H9 (cell line): ENCODE measurements around the gene ILF3. TPM values are rescaled to one million over a fixed set of nuclear protein-coding genes. Genes with fewer than 3 reads are reported as not detected.

Experiments
- DNase-seq: peaks from one replicate; pipeline ENCODE4 v3.0.0-alpha.2; 2017
- H2AFZ ChIP-seq: one replicate; pipeline ENCODE4 v1.6.1; 2013; ENCODE audit warnings: mild to moderate bottlenecking, low read length, control low read depth, moderate library complexity
- H2AK5ac ChIP-seq: 2 replicates; pipeline ENCODE4 v1.6.1; 2013; ENCODE audit warnings: low read length, control low read depth, mixed read lengths; ENCODE audit not compliant: insufficient read length
- H2BK120ac ChIP-seq: one replicate; pipeline ENCODE4 v1.6.1; 2013; ENCODE audit warnings: low read depth, mild to moderate bottlenecking, low read length, control low read depth, inconsistent platforms; ENCODE audit not compliant: poor library complexity, severe bottlenecking
- H2BK12ac ChIP-seq: 2 replicates; pipeline ENCODE4 v1.6.1; 2013; ENCODE audit warnings: low read length, control low read depth, mixed read lengths, low read depth; ENCODE audit not compliant: insufficient read length
- H2BK15ac ChIP-seq: 2 replicates; pipeline ENCODE4 v1.6.1; 2013; ENCODE audit warnings: low read depth, low read length, control low read depth
- H2BK20ac ChIP-seq: one replicate; pipeline ENCODE4 v1.6.1; 2013; ENCODE audit warnings: low read depth, mild to moderate bottlenecking, low read length, control low read depth, inconsistent platforms; ENCODE audit not compliant: poor library complexity, severe bottlenecking
- H2BK5ac ChIP-seq: 2 replicates; pipeline ENCODE4 v1.6.1; 2013; ENCODE audit warnings: low read length, control low read depth, mixed read lengths; ENCODE audit not compliant: insufficient read length
- H3K14ac ChIP-seq: 2 replicates; pipeline ENCODE4 v1.6.1; 2013; ENCODE audit warnings: low read length, control low read depth; ENCODE audit not compliant: insufficient read depth
- H3K18ac ChIP-seq: 2 replicates; pipeline ENCODE4 v1.6.1; 2013; ENCODE audit warnings: low read depth, mild to moderate bottlenecking, mixed read lengths, low read length, control low read depth; ENCODE audit not compliant: insufficient read length
- H3K23ac ChIP-seq: 2 replicates; pipeline ENCODE4 v1.6.1; 2013; ENCODE audit warnings: low read length, control low read depth, mixed read lengths, low read depth; ENCODE audit not compliant: insufficient read length
- H3K23me2 ChIP-seq: 2 replicates; pipeline ENCODE4 v1.6.1; 2013; ENCODE audit warnings: low read depth, mild to moderate bottlenecking, mixed read lengths, low read length, control low read depth; ENCODE audit not compliant: insufficient read length, poor library complexity, severe bottlenecking
- H3K27ac ChIP-seq: 2 replicates; pipeline ENCODE4 v1.5.1; 2013; ENCODE audit warnings: low read length, control low read depth, mixed read lengths, low read depth; ENCODE audit not compliant: insufficient read length
- H3K27me3 ChIP-seq: 2 replicates; pipeline ENCODE4 v1.6.1; 2013; ENCODE audit warnings: low read length, control low read depth, inconsistent platforms; ENCODE audit not compliant: insufficient read depth
- H3K4ac ChIP-seq: 2 replicates; pipeline ENCODE4 v1.6.1; 2013; ENCODE audit warnings: low read depth, mild to moderate bottlenecking, control low read depth, inconsistent platforms, low read length, moderate library complexity
- H3K4me1 ChIP-seq: 2 replicates; pipeline ENCODE4 v1.6.1; 2013; ENCODE audit warnings: low read length, control low read depth, inconsistent platforms; ENCODE audit not compliant: insufficient read depth
- H3K4me2 ChIP-seq: 2 replicates; pipeline ENCODE4 v1.6.1; 2013; ENCODE audit warnings: low read length, control low read depth, mixed read lengths; ENCODE audit not compliant: insufficient read length, insufficient read depth
- H3K56ac ChIP-seq: 2 replicates; pipeline ENCODE4 v1.6.1; 2013; ENCODE audit warnings: low read depth, mild to moderate bottlenecking, mixed read lengths, low read length, control low read depth; ENCODE audit not compliant: insufficient read length
- H3K79me1 ChIP-seq: 2 replicates; pipeline ENCODE4 v1.6.1; 2013; ENCODE audit warnings: low read depth, mild to moderate bottlenecking, moderate library complexity, low read length, control low read depth, inconsistent platforms; ENCODE audit not compliant: insufficient read depth, poor library complexity, severe bottlenecking
- H3K79me2 ChIP-seq: 2 replicates; pipeline ENCODE4 v1.6.1; 2013; ENCODE audit warnings: low read length, control low read depth, inconsistent platforms; ENCODE audit not compliant: insufficient read depth
- H3K9ac ChIP-seq: 2 replicates; pipeline ENCODE4 v1.6.1; 2013; ENCODE audit warnings: low read length, control low read depth, mixed read lengths; ENCODE audit not compliant: insufficient read length; ENCODE audit errors: extremely low read depth
- H3K9me3 ChIP-seq: one replicate; pipeline ENCODE4 v1.6.1; 2013; ENCODE audit warnings: low read depth, low read length, inconsistent platforms; ENCODE audit not compliant: control insufficient read depth
- H3T11ph ChIP-seq: one replicate; pipeline ENCODE4 v1.6.1; 2013; ENCODE audit warnings: mild to moderate bottlenecking, low read length, control low read depth, inconsistent platforms
- H4K20me1 ChIP-seq: one replicate; pipeline ENCODE4 v1.6.1; 2013; ENCODE audit not compliant: control insufficient read depth, insufficient read length, insufficient read depth
- H4K5ac ChIP-seq: 2 replicates; pipeline ENCODE4 v1.6.1; 2013; ENCODE audit warnings: low read depth, mild to moderate bottlenecking, mixed read lengths, low read length, control low read depth; ENCODE audit not compliant: insufficient read length
- H4K8ac ChIP-seq: replicated peaks from 2 replicates; pipeline ENCODE4 v1.6.1; 2013; ENCODE audit warnings: low read length, control low read depth, mixed read lengths, low read depth; ENCODE audit not compliant: insufficient read length
- H4K91ac ChIP-seq: 2 replicates; pipeline ENCODE4 v1.6.1; 2013; ENCODE audit warnings: low read depth, mild to moderate bottlenecking, moderate library complexity, mixed read lengths, low read length, control low read depth; ENCODE audit not compliant: insufficient read length
- H3K27ac Mint-ChIP-seq, 3 experiments: 2 replicates in 2 of 3; 3 replicates in 1 of 3; pipeline ENCODE4 v1.8.0; 2020 to 2021; ENCODE audit warnings: mixed read lengths in 3 of 3, mild to moderate bottlenecking in 1 of 3, moderate library complexity in 1 of 3
- H3K27me3 Mint-ChIP-seq: 2 replicates; pipeline ENCODE4 v1.8.0; 2021; ENCODE audit warnings: low read depth, mild to moderate bottlenecking, moderate library complexity, mixed read lengths
- H3K36me3 Mint-ChIP-seq, 3 experiments: 2 replicates in 2 of 3; 3 replicates in 1 of 3; pipeline ENCODE4 v1.8.0; 2020 to 2021; ENCODE audit warnings: low read depth in 3 of 3, mixed read lengths in 3 of 3; ENCODE audit not compliant: insufficient read depth in 1 of 3
- H3K4me1 Mint-ChIP-seq, 2 experiments: 2 replicates each; pipeline ENCODE4 v1.8.0; 2020; ENCODE audit warnings: mixed read lengths in 2 of 2
- H3K4me3 Mint-ChIP-seq, 2 experiments: 2 replicates in 1 of 2; 3 replicates in 1 of 2; pipeline ENCODE4 v1.8.0; 2020 to 2021; ENCODE audit warnings: mild to moderate bottlenecking in 2 of 2, mixed read lengths in 2 of 2, moderate library complexity in 1 of 2
- H3K9me3 Mint-ChIP-seq, 2 experiments: 2 replicates in 1 of 2; 3 replicates in 1 of 2; pipeline ENCODE4 v1.8.0; 2020; ENCODE audit warnings: mild to moderate bottlenecking in 2 of 2, mixed read lengths in 2 of 2, moderate library complexity in 1 of 2
- CTCF ChIP-seq: fragments of 200-600 bp; sonication (generic); conservative IDR thresholded peaks from 3 replicates; pipeline ENCODE4 v1.8.0; 2021; ENCODE audit warnings: antibody characterized with exemption, mild to moderate bottlenecking
- WGBS: extraction: QIAGEN DNeasy Blood & Tissue Kit; methylation state at CpG from one replicate; pipeline ENCODE4 v1.1.7; 2013; ENCODE audit warnings: missing lambda C conversion rate, low lambda C conversion rate, mixed read lengths; ENCODE audit not compliant: insufficient read length; ENCODE audit errors: extremely low coverage; 5-methylcytosine and 5-hydroxymethylcytosine counted together
- total RNA-seq: library from RNA; stranded (reverse); gene quantifications from 2 replicates; pipeline ENCODE4 v1.2.1, GENCODE V29; 2021

ILF3 gene
- total RNA-seq, 1 experiment from 2014 or later, result 841 TPM

GRCh38 chr19:10694706-10695307 lies 40.7 kb downstream of the ILF3 start:
- no peak overlapping the region for H3K14ac ChIP-seq
- no peak overlapping the region for H2BK5ac ChIP-seq
- no peak overlapping the region for H3K23ac ChIP-seq
- H2BK12ac ChIP-seq, result no peak overlapping the region
- H4K8ac ChIP-seq, result no peak overlapping the region
- H3K36me3 Mint-ChIP-seq, result peaks cover 20 to 31% (median 29%) of the 10 kb centered on the region in 3 experiments; a peak in 6 of 7 replicates
- no peak overlapping the region for H3K56ac ChIP-seq
- H4K91ac ChIP-seq, result no peak overlapping the region
- H3K4me2 ChIP-seq, result peak overlapping the region; percentile 30
- no peaks in the 10 kb centered on the region for H3K27me3 ChIP-seq
- no peaks in the 10 kb centered on the region for H3K79me2 ChIP-seq
- no peak overlapping the region for H4K5ac ChIP-seq
- TF ChIP-seq CTCF, result no peak
- no peak overlapping the region for H2BK15ac ChIP-seq
- peaks cover 19% of the 10 kb centered on the region for H3K27me3 Mint-ChIP-seq
- DNase-seq, result peak; percentile 31
- H3T11ph ChIP-seq, result no peak overlapping the region
- no CpG with 5 or more reads among the region's 16 CpGs for WGBS
- H2BK20ac ChIP-seq, result no peak overlapping the region
- H3K4me3 Mint-ChIP-seq, result peak overlapping the region; percentile 49 to 85
- H3K27ac Mint-ChIP-seq, result peak overlapping the region; percentile 53 to 99 (median 99); a peak in 5 of 7 replicates
- no peaks in the 10 kb centered on the region for H3K23me2 ChIP-seq
- no peak overlapping the region for H2BK120ac ChIP-seq
- H2AK5ac ChIP-seq, result no peak overlapping the region
- H3K4me1 Mint-ChIP-seq, result peaks cover 27 to 32% of the 10 kb centered on the region in 2 experiments
- no peak overlapping the region for H3K27ac ChIP-seq
- H3K9ac ChIP-seq, result no peak overlapping the region
- H3K18ac ChIP-seq, result no peak overlapping the region
- no peaks in the 10 kb centered on the region for H3K9me3 ChIP-seq
- no peak overlapping the region for H3K4ac ChIP-seq
- no peaks in the 10 kb centered on the region; a peak in 1 of 5 replicates for H3K9me3 Mint-ChIP-seq
- H3K4me1 ChIP-seq, result no peaks in the 10 kb centered on the region
- no peaks in the 10 kb centered on the region for H4K20me1 ChIP-seq
- H3K79me1 ChIP-seq, result no peaks in the 10 kb centered on the region
- H2AFZ ChIP-seq, result no peak overlapping the region
